Fibroblast of lung (primary cell): Measurements from ENCODE around the gene DHRS12.

Experiments
- CTCF ChIP-seq, 2 donors: IDR thresholded peaks in 1 of 2; conservative IDR thresholded peaks in 1 of 2; 1 replicate in 1 of 2; 2 replicates in 1 of 2; pipeline ENCODE4 v1.5.1; 2011 to 2012; ENCODE audit warnings: low read length in 2 of 2, control low read depth in 1 of 2, inconsistent platforms in 1 of 2, low read depth in 1 of 2, mild to moderate bottlenecking in 1 of 2
- EZH2 ChIP-seq: IDR thresholded peaks from 2 replicates; pipeline ENCODE4 v1.5.1; 2012; ENCODE audit warnings: low read length, control low read depth, mild to moderate bottlenecking; ENCODE audit errors: missing control alignments

- TF ChIP-seq CTCF (conservative IDR thresholded peaks at IDR 0.05 in 1 of 2, IDR thresholded peaks at IDR 0.05 in 1 of 2; ENCODE audit: low read depth in 1 of 2, low read length in 2 of 2): no peak
- no peak for TF ChIP-seq EZH2
Measured at GRCh38 chr13:51740698-51741097, 63.3 kb downstream of the DHRS12 start.
